ENCODE data around the gene PPP1R2. TPM values are rescaled to one million over a fixed set of nuclear protein-coding genes. Genes with fewer than 3 reads are reported as not detected.

The PPP1R2 gene
- total and polyA plus RNA-seq, 9 of the 15 experiments (the other 6 are each of a cell fraction or from before 2014, with no cell fraction given) = 9.4 to 115 (median 40.3) TPM

DNA sequence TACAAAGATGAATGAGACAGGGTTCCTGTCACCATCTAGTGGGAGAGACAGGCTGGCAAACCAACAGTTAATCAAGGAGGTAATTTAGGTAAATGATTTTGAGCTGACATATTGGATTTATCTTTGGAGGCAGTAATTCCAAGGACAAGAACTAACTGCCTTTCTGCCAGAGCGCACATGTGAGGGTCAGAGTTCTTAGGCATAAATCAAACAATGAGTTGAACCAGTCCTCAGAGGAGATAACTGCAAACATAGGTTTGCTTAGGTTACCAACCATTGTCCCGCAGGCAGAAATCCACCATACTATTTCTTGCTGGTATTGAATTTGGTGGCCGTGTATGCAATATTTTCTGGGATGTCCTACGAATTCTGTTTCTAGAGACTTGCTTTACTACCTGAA lies 14.2 kb upstream of the PPP1R2 start (continued):
- TF ChIP-seq, protein P1, sequence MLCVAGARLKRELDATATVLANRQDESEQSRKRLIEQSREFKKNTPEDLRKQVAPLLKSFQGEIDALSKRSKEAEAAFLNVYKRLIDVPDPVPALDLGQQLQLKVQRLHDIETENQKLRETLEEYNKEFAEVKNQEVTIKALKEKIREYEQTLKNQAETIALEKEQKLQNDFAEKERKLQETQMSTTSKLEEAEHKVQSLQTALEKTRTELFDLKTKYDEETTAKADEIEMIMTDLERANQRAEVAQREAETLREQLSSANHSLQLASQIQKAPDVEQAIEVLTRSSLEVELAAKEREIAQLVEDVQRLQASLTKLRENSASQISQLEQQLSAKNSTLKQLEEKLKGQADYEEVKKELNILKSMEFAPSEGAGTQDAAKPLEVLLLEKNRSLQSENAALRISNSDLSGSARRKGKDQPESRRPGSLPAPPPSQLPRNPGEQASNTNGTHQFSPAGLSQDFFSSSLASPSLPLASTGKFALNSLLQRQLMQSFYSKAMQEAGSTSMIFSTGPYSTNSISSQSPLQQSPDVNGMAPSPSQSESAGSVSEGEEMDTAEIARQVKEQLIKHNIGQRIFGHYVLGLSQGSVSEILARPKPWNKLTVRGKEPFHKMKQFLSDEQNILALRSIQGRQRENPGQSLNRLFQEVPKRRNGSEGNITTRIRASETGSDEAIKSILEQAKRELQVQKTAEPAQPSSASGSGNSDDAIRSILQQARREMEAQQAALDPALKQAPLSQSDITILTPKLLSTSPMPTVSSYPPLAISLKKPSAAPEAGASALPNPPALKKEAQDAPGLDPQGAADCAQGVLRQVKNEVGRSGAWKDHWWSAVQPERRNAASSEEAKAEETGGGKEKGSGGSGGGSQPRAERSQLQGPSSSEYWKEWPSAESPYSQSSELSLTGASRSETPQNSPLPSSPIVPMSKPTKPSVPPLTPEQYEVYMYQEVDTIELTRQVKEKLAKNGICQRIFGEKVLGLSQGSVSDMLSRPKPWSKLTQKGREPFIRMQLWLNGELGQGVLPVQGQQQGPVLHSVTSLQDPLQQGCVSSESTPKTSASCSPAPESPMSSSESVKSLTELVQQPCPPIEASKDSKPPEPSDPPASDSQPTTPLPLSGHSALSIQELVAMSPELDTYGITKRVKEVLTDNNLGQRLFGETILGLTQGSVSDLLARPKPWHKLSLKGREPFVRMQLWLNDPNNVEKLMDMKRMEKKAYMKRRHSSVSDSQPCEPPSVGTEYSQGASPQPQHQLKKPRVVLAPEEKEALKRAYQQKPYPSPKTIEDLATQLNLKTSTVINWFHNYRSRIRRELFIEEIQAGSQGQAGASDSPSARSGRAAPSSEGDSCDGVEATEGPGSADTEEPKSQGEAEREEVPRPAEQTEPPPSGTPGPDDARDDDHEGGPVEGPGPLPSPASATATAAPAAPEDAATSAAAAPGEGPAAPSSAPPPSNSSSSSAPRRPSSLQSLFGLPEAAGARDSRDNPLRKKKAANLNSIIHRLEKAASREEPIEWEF (CRISPR knock-in tag; IDR thresholded peaks at IDR 0.05) = no peak
- TF ChIP-seq RNF2 (IDR thresholded peaks at IDR 0.05) (no peak), MEIS2 (IDR thresholded peaks at IDR 0.05; ENCODE audit: partially characterized antibody) (peak; percentile 67), MEF2D (tag; conservative IDR thresholded peaks at IDR 0.05; ENCODE audit: low read depth) (no peak), POLR2B (IDR thresholded peaks at IDR 0.05; ENCODE audit: low read depth, partially characterized antibody) (no peak)

DNA sequence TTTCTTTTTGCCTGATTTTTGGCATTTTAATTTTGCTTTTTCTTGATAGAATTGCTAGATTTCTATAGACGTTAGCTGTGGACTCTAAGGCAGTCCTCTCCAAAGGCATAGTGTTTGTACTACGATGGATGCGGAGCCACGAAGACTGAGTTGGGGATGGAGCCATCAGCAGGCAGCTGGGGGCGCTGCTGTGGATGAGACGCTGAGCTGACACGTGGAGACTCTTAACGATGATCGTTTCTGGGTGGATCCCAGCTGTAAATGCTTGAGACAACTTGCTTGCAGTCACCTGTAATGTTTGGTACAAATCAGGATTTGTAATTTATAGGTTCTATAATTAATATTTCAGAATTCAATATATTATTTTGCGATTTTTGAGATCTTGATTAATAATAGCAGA lies 13.3 kb upstream of the PPP1R2 start:
- Histone ChIP-seq H3K36me3 (ENCODE audit: control insufficient read depth, insufficient read depth, low read length) (no peaks in the 10 kb centered on the region), H2AFZ (ENCODE audit: low read depth, low read length) (peak overlapping the region; percentile 53; the same call in 1 of the 2 replicates), H3K9me3 (replicated peaks; ENCODE audit: control insufficient read depth, insufficient read depth, low read depth, low read length) (no peaks in the 10 kb centered on the region), H4K20me1 (replicated peaks; ENCODE audit: control insufficient read depth, insufficient read depth, low read length) (no peaks in the 10 kb centered on the region), H3K9me1 (ENCODE audit: control insufficient read depth, insufficient read depth, low read length) (no peaks in the 10 kb centered on the region), H3K27me3 (ENCODE audit: control insufficient read depth in 2 of 2, insufficient read depth in 2 of 2, low read length in 2 of 2) (peaks cover 6 to 15% of the 10 kb centered on the region in 2 experiments; a peak in 2 of 5 replicates), H3K4me2 (ENCODE audit: insufficient read depth, low read length) (0 out of 2 replicates have a peak overlapping the region, but pooled peaks have one; percentile 17), H3K4me1 (replicated peaks in 1 of 2; ENCODE audit: control insufficient read depth in 2 of 2, insufficient read depth in 2 of 2, low read length in 2 of 2) (peaks cover 0 to 3% of the 10 kb centered on the region in 2 experiments; a peak in 1 of 5 replicates), H3K4me3 (no peak overlapping the region), H3K79me2 (ENCODE audit: control insufficient read depth, insufficient read depth, low read length) (no peaks in the 10 kb centered on the region), H3K27ac (ENCODE audit: extremely low read depth, low read depth, low read length) (no peak overlapping the region), H3K9ac (ENCODE audit: insufficient read depth in 1 of 2, low read depth in 2 of 2, low read length in 2 of 2) (no peak overlapping the region)
- ChIA-PET CTCF (ENCODE audit: low intra/inter-chr PET ratio) (no interaction called here), POLR2A (interaction anchor here (0.6 to 2.8 kb wide), 4 partner anchors 11 to 45 kb away, joined by 3 to 9 read pairs (median 4); partner anchors contain the start of gene PPP1R2)
- FAIRE-seq (peak; percentile 90), ATAC-seq (peak; percentile 94), DNase-seq (ENCODE audit: extremely low read depth in 1 of 4, low spot score in 3 of 4) (peak; percentile 43 to 77 (median 56))
- 6% methylated on average over 10 of the region's 10 CpGs for WGBS (ENCODE audit: insufficient coverage, low coverage, missing lambda C conversion rate)
- in situ Hi-C loops (cut with MboI) = no loop called here
- intact Hi-C loops (cut with micrococcal nuclease) = loop anchor here (5.0 kb wide), 2 partner anchors 56 to 221 kb away; no protein-coding TSS in a partner anchor
- BruUV-seq (replicated peaks) = no TSS peak
- TF ChIP-seq, protein P2, sequence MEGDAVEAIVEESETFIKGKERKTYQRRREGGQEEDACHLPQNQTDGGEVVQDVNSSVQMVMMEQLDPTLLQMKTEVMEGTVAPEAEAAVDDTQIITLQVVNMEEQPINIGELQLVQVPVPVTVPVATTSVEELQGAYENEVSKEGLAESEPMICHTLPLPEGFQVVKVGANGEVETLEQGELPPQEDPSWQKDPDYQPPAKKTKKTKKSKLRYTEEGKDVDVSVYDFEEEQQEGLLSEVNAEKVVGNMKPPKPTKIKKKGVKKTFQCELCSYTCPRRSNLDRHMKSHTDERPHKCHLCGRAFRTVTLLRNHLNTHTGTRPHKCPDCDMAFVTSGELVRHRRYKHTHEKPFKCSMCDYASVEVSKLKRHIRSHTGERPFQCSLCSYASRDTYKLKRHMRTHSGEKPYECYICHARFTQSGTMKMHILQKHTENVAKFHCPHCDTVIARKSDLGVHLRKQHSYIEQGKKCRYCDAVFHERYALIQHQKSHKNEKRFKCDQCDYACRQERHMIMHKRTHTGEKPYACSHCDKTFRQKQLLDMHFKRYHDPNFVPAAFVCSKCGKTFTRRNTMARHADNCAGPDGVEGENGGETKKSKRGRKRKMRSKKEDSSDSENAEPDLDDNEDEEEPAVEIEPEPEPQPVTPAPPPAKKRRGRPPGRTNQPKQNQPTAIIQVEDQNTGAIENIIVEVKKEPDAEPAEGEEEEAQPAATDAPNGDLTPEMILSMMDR (IDR thresholded peaks at IDR 0.05 in 2 of 3, conservative IDR thresholded peaks at IDR 0.05 in 1 of 3; ENCODE audit: insufficient read depth in 2 of 3, low read depth in 1 of 3, low read length in 3 of 3) = peak; percentile 69 to 80 (median 69)
- TF ChIP-seq ZNF140 (CRISPR knock-in tag; IDR thresholded peaks at IDR 0.05) = no peak
- no peak for TF ChIP-seq ATF1 (CRISPR knock-in tag; IDR thresholded peaks at IDR 0.05)
- TF ChIP-seq ATF1 (tag; IDR thresholded peaks at IDR 0.05) = peak; percentile 60; the same call in 1 of the 2 replicates
- TF ChIP-seq, protein P3, sequence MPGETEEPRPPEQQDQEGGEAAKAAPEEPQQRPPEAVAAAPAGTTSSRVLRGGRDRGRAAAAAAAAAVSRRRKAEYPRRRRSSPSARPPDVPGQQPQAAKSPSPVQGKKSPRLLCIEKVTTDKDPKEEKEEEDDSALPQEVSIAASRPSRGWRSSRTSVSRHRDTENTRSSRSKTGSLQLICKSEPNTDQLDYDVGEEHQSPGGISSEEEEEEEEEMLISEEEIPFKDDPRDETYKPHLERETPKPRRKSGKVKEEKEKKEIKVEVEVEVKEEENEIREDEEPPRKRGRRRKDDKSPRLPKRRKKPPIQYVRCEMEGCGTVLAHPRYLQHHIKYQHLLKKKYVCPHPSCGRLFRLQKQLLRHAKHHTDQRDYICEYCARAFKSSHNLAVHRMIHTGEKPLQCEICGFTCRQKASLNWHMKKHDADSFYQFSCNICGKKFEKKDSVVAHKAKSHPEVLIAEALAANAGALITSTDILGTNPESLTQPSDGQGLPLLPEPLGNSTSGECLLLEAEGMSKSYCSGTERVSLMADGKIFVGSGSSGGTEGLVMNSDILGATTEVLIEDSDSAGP (CRISPR knock-in tag; IDR thresholded peaks at IDR 0.05) = 0 out of 2 replicates have a peak, but pooled peaks have one; percentile 38

All from K562 (cell line).